ENCODE results near the gene LMF1. TPM values are rescaled to one million over a fixed set of nuclear protein-coding genes. Genes with fewer than 3 reads are reported as not detected.

The LMF1 gene
- total RNA-seq, 1 donor from 2014 or later, result 19.0 TPM

GRCh38 chr16:995783-996182 is 25.0 kb upstream of the LMF1 start:
- intact Hi-C loops (cut with DNase I), result no loop called here
- ATAC-seq (no peak), DNase-seq (no peak)
- Histone ChIP-seq H3K27ac (no peak overlapping the region), H3K9me3 (peaks cover 4% of the 10 kb centered on the region), H3K4me1 (peaks cover 4% of the 10 kb centered on the region), H3K27me3 (peaks cover 6% of the 10 kb centered on the region), H3K36me3 (no peaks in the 10 kb centered on the region), H3K4me3 (no peak overlapping the region)
- no peak for TF ChIP-seq CTCF (IDR thresholded peaks at IDR 0.05)

GRCh38 chr16:995087-995486 is 24.3 kb upstream of the LMF1 start:
- no peaks in the 10 kb centered on the region for H3K36me3 ChIP-seq
- ATAC-seq, result no peak
- H3K9me3 ChIP-seq, result peaks cover 4% of the 10 kb centered on the region
- no peak for DNase-seq
- no peak for TF ChIP-seq CTCF (IDR thresholded peaks at IDR 0.05)
- intact Hi-C loops (cut with DNase I), result no loop called here
- H3K4me3 ChIP-seq, result no peak overlapping the region
- peaks cover 6% of the 10 kb centered on the region for H3K27me3 ChIP-seq
- H3K4me1 ChIP-seq, result peaks cover 4% of the 10 kb centered on the region
- H3K27ac ChIP-seq, result no peak overlapping the region

GRCh38 chr16:993731-994130 is 22.9 kb upstream of the LMF1 start:
- TF ChIP-seq CTCF (IDR thresholded peaks at IDR 0.05), result no peak
- DNase-seq, result no peak
- no peak overlapping the region for H3K27ac ChIP-seq
- no peaks in the 10 kb centered on the region for H3K36me3 ChIP-seq
- intact Hi-C loops (cut with DNase I), result no loop called here
- ATAC-seq, result no peak
- H3K4me3 ChIP-seq, result no peak overlapping the region
- H3K4me1 ChIP-seq, result peaks cover 4% of the 10 kb centered on the region
- H3K27me3 ChIP-seq, result peaks cover 6% of the 10 kb centered on the region
- peaks cover 4% of the 10 kb centered on the region for H3K9me3 ChIP-seq

GRCh38 chr16:991773-992172 is 21.0 kb upstream of the LMF1 start:
- H3K4me1 ChIP-seq, result no peaks in the 10 kb centered on the region
- DNase-seq, result no peak

GRCh38 chr16:991345-991744 is 20.6 kb upstream of the LMF1 start:
- Histone ChIP-seq H3K4me3 (no peak overlapping the region), H3K4me1 (no peaks in the 10 kb centered on the region), H3K36me3 (no peaks in the 10 kb centered on the region), H3K9me3 (peaks cover 4% of the 10 kb centered on the region), H3K27me3 (no peaks in the 10 kb centered on the region), H3K27ac (no peak overlapping the region)
- DNase-seq (no peak), ATAC-seq (no peak)
- intact Hi-C loops (cut with DNase I), result no loop called here
- no peak for TF ChIP-seq CTCF (IDR thresholded peaks at IDR 0.05)

More at GRCh38 chr16:991773-992172, 21.0 kb upstream of the LMF1 start:
- no peaks in the 10 kb centered on the region for H3K36me3 ChIP-seq
- H3K4me3 ChIP-seq, result no peak overlapping the region
- H3K9me3 ChIP-seq, result peaks cover 4% of the 10 kb centered on the region
- no peaks in the 10 kb centered on the region for H3K27me3 ChIP-seq
- no peak for TF ChIP-seq CTCF (IDR thresholded peaks at IDR 0.05)
- H3K27ac ChIP-seq, result no peak overlapping the region
- intact Hi-C loops (cut with DNase I), result no loop called here
- no peak for ATAC-seq

All from upper lobe of right lung (tissue), 1 donor.